Erythroblast (primary cell): ENCODE data around the gene AMBRA1.

ENCODE experiments used
- GATA1 ChIP-seq: IDR thresholded peaks from 2 replicates; pipeline ENCODE4 v1.6.1; 2011; ENCODE audit warnings: low read depth, mild to moderate bottlenecking, control low read depth, low read length, moderate library complexity
- POLR2A ChIP-seq: IDR thresholded peaks from 2 replicates; pipeline ENCODE4 v1.6.1; 2011; ENCODE audit warnings: mild to moderate bottlenecking, low read length

DNA sequence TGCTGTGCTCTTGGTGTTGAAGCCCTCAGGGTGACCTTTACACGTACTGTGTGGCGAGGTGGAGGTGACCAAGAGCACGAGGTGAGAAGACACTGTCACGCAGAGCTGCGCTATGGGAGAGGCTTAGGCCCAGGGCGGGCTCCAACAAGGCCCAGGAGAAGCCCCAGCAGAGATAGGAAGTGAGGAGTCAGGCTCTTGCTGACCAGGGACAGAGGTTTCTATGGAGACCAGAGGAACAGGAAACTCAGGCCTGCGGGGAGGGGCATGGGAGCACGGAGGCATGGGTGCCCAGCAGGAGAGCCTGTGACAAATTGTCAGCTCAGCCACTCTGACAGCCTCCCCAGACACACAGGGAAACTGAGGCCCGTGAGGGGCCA is 230.8 kb downstream of the AMBRA1 start:
- no peak for TF ChIP-seq POLR2A
- TF ChIP-seq GATA1 = no peak
